Mesenchymal stem cell (in vitro differentiated cells and primary cell): ENCODE data around the gene ARHGAP6.

ENCODE experiments used
- DNase-seq: peaks from one replicate; pipeline ENCODE4 v3.0.0-alpha.2; 2013
- H2AFZ ChIP-seq: one replicate; pipeline ENCODE4 v1.6.1; 2013; ENCODE audit warnings: low read depth, mild to moderate bottlenecking, control low read depth, inconsistent platforms, low read length, moderate library complexity
- H2AK5ac ChIP-seq: 2 replicates; pipeline ENCODE4 v1.6.1; 2013; ENCODE audit warnings: low read length, moderate library complexity, mild to moderate bottlenecking, inconsistent platforms; ENCODE audit not compliant: severe bottlenecking
- H2BK120ac ChIP-seq: one replicate; pipeline ENCODE4 v1.6.1; 2013; ENCODE audit warnings: low read depth, mild to moderate bottlenecking, inconsistent platforms, low read length, moderate library complexity
- H2BK12ac ChIP-seq, 2 experiments: one replicate each; pipeline ENCODE4 v1.6.1; 2013; ENCODE audit warnings: inconsistent platforms in 2 of 2, low read length in 2 of 2, mild to moderate bottlenecking in 2 of 2, moderate library complexity in 2 of 2, control low read depth in 1 of 2
- H2BK15ac ChIP-seq: one replicate; pipeline ENCODE4 v1.6.1; 2013; ENCODE audit warnings: mild to moderate bottlenecking, low read depth, inconsistent platforms; ENCODE audit not compliant: poor library complexity, severe bottlenecking
- H2BK5ac ChIP-seq: 2 replicates; pipeline ENCODE4 v1.6.1; 2013; ENCODE audit warnings: low read depth, mild to moderate bottlenecking, low read length, control low read depth, inconsistent platforms; ENCODE audit not compliant: poor library complexity, severe bottlenecking
- H3K14ac ChIP-seq, 2 experiments: one replicate each; pipeline ENCODE4 v1.6.1; 2013; ENCODE audit warnings: inconsistent platforms in 2 of 2, low read length in 2 of 2, control low read depth in 1 of 2, mild to moderate bottlenecking in 1 of 2, moderate library complexity in 1 of 2
- H3K18ac ChIP-seq, 2 experiments: one replicate each; pipeline ENCODE4 v1.6.1; 2013; ENCODE audit warnings: inconsistent platforms in 2 of 2, low read length in 2 of 2, control low read depth in 1 of 2, low read depth in 1 of 2, mild to moderate bottlenecking in 1 of 2
- H3K23ac ChIP-seq, 2 experiments: one replicate each; pipeline ENCODE4 v1.6.1; 2013; ENCODE audit warnings: inconsistent platforms in 2 of 2, low read length in 2 of 2, mild to moderate bottlenecking in 2 of 2, moderate library complexity in 2 of 2, control low read depth in 1 of 2
- H3K27ac ChIP-seq: 2 replicates; pipeline ENCODE4 v1.5.1; 2013; ENCODE audit warnings: mild to moderate bottlenecking, moderate library complexity, low read length, control low read depth, inconsistent platforms; ENCODE audit not compliant: poor library complexity, severe bottlenecking
- H3K27me3 ChIP-seq, 2 experiments: 2 replicates each; pipeline versions ENCODE4 v1.6.1 to v1.7.0; 2013; ENCODE audit warnings: low read length in 2 of 2, mild to moderate bottlenecking in 2 of 2, moderate library complexity in 2 of 2, control low read depth in 1 of 2, inconsistent platforms in 1 of 2; ENCODE audit not compliant: control insufficient read depth in 1 of 2, insufficient read depth in 1 of 2
- H3K36me3 ChIP-seq, 2 experiments: 2 replicates each; pipeline versions ENCODE4 v1.6.1 to v1.7.0; 2013; ENCODE audit warnings: low read length in 2 of 2, control low read depth in 1 of 2, inconsistent platforms in 1 of 2, low read depth in 1 of 2, mild to moderate bottlenecking in 1 of 2; ENCODE audit not compliant: insufficient read depth in 2 of 2, control insufficient read depth in 1 of 2
- H3K4ac ChIP-seq, 2 experiments: one replicate each; pipeline ENCODE4 v1.6.1; 2013; ENCODE audit warnings: inconsistent platforms in 2 of 2, low read length in 2 of 2, mild to moderate bottlenecking in 2 of 2, moderate library complexity in 2 of 2, control low read depth in 1 of 2, low read depth in 1 of 2
- H3K4me1 ChIP-seq: 2 replicates; pipeline ENCODE4 v1.6.1; 2013; ENCODE audit warnings: low read depth, low read length, control low read depth; ENCODE audit not compliant: control insufficient read depth, insufficient read depth
- H3K4me2 ChIP-seq: 2 replicates; pipeline ENCODE4 v1.6.1; 2013; ENCODE audit warnings: low read length, mild to moderate bottlenecking, inconsistent platforms; ENCODE audit not compliant: poor library complexity, severe bottlenecking
- H3K4me3 ChIP-seq, 2 experiments: 2 replicates each; pipeline versions ENCODE4 v1.5.1 to v1.7.0; 2013; ENCODE audit warnings: low read length in 2 of 2, mild to moderate bottlenecking in 2 of 2, control low read depth in 1 of 2, low read depth in 1 of 2; ENCODE audit not compliant: insufficient read depth in 1 of 2
- H3K79me1 ChIP-seq: replicated peaks from 2 replicates; pipeline ENCODE4 v1.6.1; 2013; ENCODE audit warnings: mild to moderate bottlenecking, control low read depth, low read length, inconsistent platforms; ENCODE audit not compliant: poor library complexity, severe bottlenecking
- H3K9ac ChIP-seq: 2 replicates; pipeline ENCODE4 v1.7.0; 2013; ENCODE audit warnings: mild to moderate bottlenecking, low read length, moderate library complexity
- H3K9me3 ChIP-seq: 2 replicates; pipeline ENCODE4 v1.7.0; 2013; ENCODE audit warnings: mild to moderate bottlenecking, low read length; ENCODE audit not compliant: control insufficient read depth
- H4K8ac ChIP-seq: one replicate; pipeline ENCODE4 v1.6.1; 2013; ENCODE audit warnings: inconsistent platforms, mild to moderate bottlenecking, low read length, moderate library complexity
- H4K91ac ChIP-seq: one replicate; pipeline ENCODE4 v1.6.1; 2013; ENCODE audit warnings: mild to moderate bottlenecking, low read length, inconsistent platforms
- WGBS: methylation state at CpG from one replicate; pipeline ENCODE4 v1.1.7; 2013; ENCODE audit warnings: mixed read lengths; 5-methylcytosine and 5-hydroxymethylcytosine counted together

Gene ARHGAP6

DNA sequence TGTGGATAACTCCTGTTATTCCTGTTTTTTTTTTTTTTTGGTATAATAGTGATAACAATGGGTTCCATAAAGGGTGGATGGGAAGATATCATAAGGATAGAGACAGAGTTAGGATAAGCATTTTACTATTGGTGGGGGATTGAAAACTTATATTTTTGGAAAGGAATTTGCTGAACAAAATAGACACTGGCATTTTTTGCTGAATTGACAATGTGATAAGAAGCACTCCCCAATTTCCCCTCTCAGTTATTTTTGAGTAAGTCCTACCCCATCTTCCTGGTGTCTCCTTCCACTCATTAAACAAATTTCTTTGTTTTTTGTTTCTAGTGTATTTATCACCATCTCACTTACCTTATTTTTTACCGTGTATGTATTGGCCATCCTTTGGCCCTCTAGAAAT is 316.7 kb downstream of the ARHGAP6 start:
- no peaks in the 10 kb centered on the region for H3K27me3 ChIP-seq
- no peaks in the 10 kb centered on the region for H3K4me1 ChIP-seq
- H2BK5ac ChIP-seq: no peak overlapping the region
- H3K4me3 ChIP-seq: no peak overlapping the region
- H3K23ac ChIP-seq: no peak overlapping the region
- H3K9me3 ChIP-seq: no peaks in the 10 kb centered on the region
- no peak overlapping the region for H3K4ac ChIP-seq
- no peak overlapping the region for H2BK15ac ChIP-seq
- no peak for DNase-seq
- no peak overlapping the region for H3K27ac ChIP-seq
- no peak overlapping the region for H2AFZ ChIP-seq
- H3K4me2 ChIP-seq: no peak overlapping the region
- H2AK5ac ChIP-seq: no peak overlapping the region
- no peaks in the 10 kb centered on the region for H3K36me3 ChIP-seq
- H2BK12ac ChIP-seq: no peak overlapping the region
- H4K8ac ChIP-seq: no peak overlapping the region
- no peak overlapping the region for H2BK120ac ChIP-seq
- no peaks in the 10 kb centered on the region for H3K79me1 ChIP-seq
- no peak overlapping the region for H3K9ac ChIP-seq
- no peak overlapping the region for H3K18ac ChIP-seq
- WGBS: no CpG with 5 or more reads among the region's 1 CpG
- H4K91ac ChIP-seq: no peak overlapping the region
- H3K14ac ChIP-seq: no peak overlapping the region

DNA sequence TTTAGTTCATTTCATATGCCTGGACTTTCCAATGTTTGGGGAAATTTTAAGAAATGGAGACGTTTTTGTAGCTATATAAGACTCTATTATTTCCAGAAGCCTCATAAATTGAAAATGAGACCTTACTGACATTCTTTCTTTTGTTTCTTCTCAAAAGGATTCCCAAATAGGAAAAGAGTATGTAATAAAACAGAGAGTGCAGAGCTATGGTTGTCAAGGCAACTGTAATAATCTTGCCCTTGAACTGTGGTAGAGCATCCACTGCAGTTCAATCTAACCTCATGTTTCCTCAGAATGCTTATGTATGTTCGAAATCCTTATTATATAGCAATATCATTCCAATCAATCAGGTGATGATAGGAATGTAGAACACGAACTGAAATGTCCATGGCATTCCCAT is 318.4 kb downstream of the ARHGAP6 start:
- Histone ChIP-seq H2AK5ac (no peak overlapping the region), H4K8ac (no peak overlapping the region), H2BK12ac (no peak overlapping the region), H3K36me3 (no peaks in the 10 kb centered on the region), H3K4me3 (no peak overlapping the region), H2BK5ac (no peak overlapping the region), H4K91ac (no peak overlapping the region), H3K4me1 (no peaks in the 10 kb centered on the region), H3K23ac (no peak overlapping the region), H3K9me3 (no peaks in the 10 kb centered on the region), H2AFZ (no peak overlapping the region), H3K14ac (no peak overlapping the region), H3K9ac (no peak overlapping the region), H3K79me1 (no peaks in the 10 kb centered on the region), H3K4me2 (no peak overlapping the region), H2BK120ac (no peak overlapping the region), H2BK15ac (no peak overlapping the region), H3K18ac (no peak overlapping the region), H3K27me3 (no peaks in the 10 kb centered on the region), H3K4ac (no peak overlapping the region), H3K27ac (no peak overlapping the region)
- WGBS: 83% methylated on average over 1 of the region's 3 CpGs
- DNase-seq: no peak

- H3K23ac ChIP-seq: no peak overlapping the region
- no peak overlapping the region for H2AK5ac ChIP-seq
- H3K27me3 ChIP-seq: no peaks in the 10 kb centered on the region
- H3K36me3 ChIP-seq: no peaks in the 10 kb centered on the region
- H3K14ac ChIP-seq: no peak overlapping the region
- no peaks in the 10 kb centered on the region for H3K9me3 ChIP-seq
- no peak overlapping the region for H2AFZ ChIP-seq
- H3K27ac ChIP-seq: no peak overlapping the region
- H2BK12ac ChIP-seq: no peak overlapping the region
- H3K4me3 ChIP-seq: no peak overlapping the region
- no peak for DNase-seq
- H4K91ac ChIP-seq: no peak overlapping the region
- no peak overlapping the region for H4K8ac ChIP-seq
- H2BK120ac ChIP-seq: no peak overlapping the region
- no peak overlapping the region for H3K9ac ChIP-seq
- no peak overlapping the region for H2BK15ac ChIP-seq
- no peak overlapping the region for H3K4ac ChIP-seq
- WGBS: 82% methylated on average over 2 of the region's 2 CpGs
- no peak overlapping the region for H3K4me2 ChIP-seq
- H3K18ac ChIP-seq: no peak overlapping the region
- no peak overlapping the region for H2BK5ac ChIP-seq
- no peaks in the 10 kb centered on the region for H3K4me1 ChIP-seq
- no peaks in the 10 kb centered on the region for H3K79me1 ChIP-seq
Measured at GRCh38 chrX:11346121-11346682, 319.5 kb downstream of the ARHGAP6 start.

GRCh38 chrX:11342673-11343072 is 323.0 kb downstream of the ARHGAP6 start:
- no peaks in the 10 kb centered on the region for H3K9me3 ChIP-seq
- no peak overlapping the region for H2BK15ac ChIP-seq
- H2AFZ ChIP-seq: no peak overlapping the region
- H3K14ac ChIP-seq: no peak overlapping the region
- no peak for DNase-seq
- H3K23ac ChIP-seq: no peak overlapping the region
- H2BK5ac ChIP-seq: no peak overlapping the region
- no peaks in the 10 kb centered on the region for H3K27me3 ChIP-seq
- H3K27ac ChIP-seq: no peak overlapping the region
- no peak overlapping the region for H2BK12ac ChIP-seq
- H4K91ac ChIP-seq: no peak overlapping the region
- no peaks in the 10 kb centered on the region for H3K79me1 ChIP-seq
- H3K18ac ChIP-seq: no peak overlapping the region
- no peak overlapping the region for H4K8ac ChIP-seq
- H3K4ac ChIP-seq: no peak overlapping the region
- H3K9ac ChIP-seq: peak overlapping the region; percentile 93
- no peaks in the 10 kb centered on the region for H3K36me3 ChIP-seq
- no peak overlapping the region for H3K4me2 ChIP-seq
- no peak overlapping the region for H2AK5ac ChIP-seq
- no peak overlapping the region for H2BK120ac ChIP-seq
- no peak overlapping the region for H3K4me3 ChIP-seq
- H3K4me1 ChIP-seq: no peaks in the 10 kb centered on the region
